HEK293 (cell line): Measurements from ENCODE around the gene SYNPR.

Source experiments
- CTCF ChIA-PET: fragments of 350-600 bp; formaldehyde crosslinking; extraction: SDS; loops from one replicate; lab custom pipeline; 2021; ENCODE audit warnings: antibody characterized with exemption; lab: Yijun Ruan, JAX
- POLR2A ChIA-PET: fragments of 300-600 bp; formaldehyde crosslinking; extraction: SDS; loops from one replicate; lab custom pipeline; 2020; ENCODE audit warnings: antibody characterized with exemption, inconsistent platforms; lab: Yijun Ruan, JAX
- H3K27ac ChIP-seq: fragments of 200-500 bp; sonication (Bioruptor generic); 2 replicates; pipeline ENCODE4 v1.5.1; 2014; ENCODE audit warnings: low read depth, low read length, control low read depth, inconsistent platforms; ENCODE audit errors: extremely low read depth
- H3K36me3 ChIP-seq, 2 experiments: fragments of 200-500 bp in 1 of 2; sonication (Bioruptor generic) in 1 of 2; 1 replicate in 1 of 2; 2 replicates in 1 of 2; pipeline ENCODE4 v1.5.1; 2014 to 2017; ENCODE audit warnings: inconsistent platforms in 2 of 2, low read length in 2 of 2; ENCODE audit not compliant: control insufficient read depth in 2 of 2, insufficient read depth in 1 of 2
- H3K4me1 ChIP-seq: fragments of 200-500 bp; sonication (Bioruptor generic); 2 replicates; pipeline ENCODE4 v1.5.1; 2014; ENCODE audit warnings: mild to moderate bottlenecking, low read length, inconsistent platforms; ENCODE audit not compliant: control insufficient read depth, insufficient read depth
- H3K4me3 ChIP-seq: 2 replicates; pipeline ENCODE4 v1.5.1; 2011; ENCODE audit warnings: low read depth, mild to moderate bottlenecking, control low read depth, low read length, moderate library complexity
- H3K9me3 ChIP-seq: fragments of 200-500 bp; sonication (Bioruptor generic); 2 replicates; pipeline ENCODE4 v1.5.1; 2014; ENCODE audit warnings: low read depth, low read length, inconsistent platforms; ENCODE audit not compliant: control insufficient read depth, insufficient read depth
- ZBTB20 ChIP-seq: fragments of 450-650 bp; formaldehyde crosslinking; IDR thresholded peaks from 2 replicates; pipeline ENCODE4 v1.5.1; 2016; ENCODE audit warnings: missing biosample characterization, missing genetic modification characterization
- ZNF274 ChIP-seq, 2 experiments: fragments of 200-500 bp in 1 of 2; fragments of 450-650 bp in 1 of 2; sonication (Bioruptor generic) in 1 of 2; formaldehyde crosslinking in 1 of 2; IDR thresholded peaks; 2 replicates each; pipeline versions ENCODE4 v1.5.1 to v1.6.1; 2014 to 2016; ENCODE audit warnings: borderline replicate concordance in 1 of 2, inconsistent platforms in 1 of 2, low read length in 1 of 2, missing biosample characterization in 1 of 2, missing genetic modification characterization in 1 of 2
- ZNF341 ChIP-seq: fragments of 450-650 bp; formaldehyde crosslinking; IDR thresholded peaks from 2 replicates; pipeline ENCODE4; 2016; ENCODE audit warnings: low read depth, missing biosample characterization, missing genetic modification characterization
- ZNF37A ChIP-seq: fragments of 450-650 bp; IDR thresholded peaks from 2 replicates; pipeline ENCODE4 v1.5.1; 2018; ENCODE audit warnings: missing biosample characterization, missing genetic modification characterization
- ZNF394 ChIP-seq: fragments of 450-650 bp; formaldehyde crosslinking; IDR thresholded peaks from 2 replicates; pipeline ENCODE4 v1.5.1; 2016; ENCODE audit warnings: missing biosample characterization, missing genetic modification characterization, mild to moderate bottlenecking, moderate library complexity, borderline replicate concordance
- ZNF48 ChIP-seq: fragments of 450-650 bp; formaldehyde crosslinking; IDR thresholded peaks from 2 replicates; pipeline ENCODE4 v1.5.1; 2016; ENCODE audit warnings: missing biosample characterization, missing genetic modification characterization
- ZNF555 ChIP-seq: fragments of 450-650 bp; formaldehyde crosslinking; conservative IDR thresholded peaks from 2 replicates; pipeline ENCODE4 v1.5.1; 2017; ENCODE audit warnings: missing biosample characterization, mild to moderate bottlenecking, missing genetic modification characterization, inconsistent platforms
- ZNF664 ChIP-seq: fragments of 450-650 bp; formaldehyde crosslinking; IDR thresholded peaks from 2 replicates; pipeline ENCODE4 v1.5.1; 2016; ENCODE audit warnings: missing biosample characterization, missing genetic modification characterization
- ZNF791 ChIP-seq: fragments of 450-650 bp; formaldehyde crosslinking; IDR thresholded peaks from 2 replicates; pipeline ENCODE4 v1.5.1; 2016; ENCODE audit warnings: missing biosample characterization, missing genetic modification characterization
- ZNF843 ChIP-seq: fragments of 450-650 bp; formaldehyde crosslinking; IDR thresholded peaks from 2 replicates; pipeline ENCODE4 v1.5.1; 2016; ENCODE audit warnings: missing biosample characterization, missing genetic modification characterization
- ZSCAN16 ChIP-seq: fragments of 450-650 bp; formaldehyde crosslinking; IDR thresholded peaks from 2 replicates; pipeline ENCODE4 v1.5.1; 2016; ENCODE audit warnings: missing biosample characterization, missing genetic modification characterization
- TF ChIP-seq, protein P1 (sequence below): fragments of 450-650 bp; formaldehyde crosslinking; IDR thresholded peaks from 2 replicates; pipeline ENCODE4 v1.5.1; 2016; ENCODE audit warnings: missing biosample characterization, missing genetic modification characterization
- TF ChIP-seq, protein P2 (sequence below): fragments of 450-650 bp; formaldehyde crosslinking; IDR thresholded peaks from 2 replicates; pipeline ENCODE4 v1.5.1; 2016; ENCODE audit warnings: missing biosample characterization, missing genetic modification characterization
- TF ChIP-seq, protein P3 (sequence below): fragments of 450-650 bp; formaldehyde crosslinking; IDR thresholded peaks from 2 replicates; pipeline ENCODE4 v1.5.1; 2016; ENCODE audit warnings: missing biosample characterization, missing genetic modification characterization
- TF ChIP-seq, protein P4 (sequence below): fragments of 450-650 bp; formaldehyde crosslinking; IDR thresholded peaks from 2 replicates; pipeline ENCODE4 v1.5.1; 2016; ENCODE audit warnings: missing biosample characterization, missing genetic modification characterization

SYNPR gene

DNA sequence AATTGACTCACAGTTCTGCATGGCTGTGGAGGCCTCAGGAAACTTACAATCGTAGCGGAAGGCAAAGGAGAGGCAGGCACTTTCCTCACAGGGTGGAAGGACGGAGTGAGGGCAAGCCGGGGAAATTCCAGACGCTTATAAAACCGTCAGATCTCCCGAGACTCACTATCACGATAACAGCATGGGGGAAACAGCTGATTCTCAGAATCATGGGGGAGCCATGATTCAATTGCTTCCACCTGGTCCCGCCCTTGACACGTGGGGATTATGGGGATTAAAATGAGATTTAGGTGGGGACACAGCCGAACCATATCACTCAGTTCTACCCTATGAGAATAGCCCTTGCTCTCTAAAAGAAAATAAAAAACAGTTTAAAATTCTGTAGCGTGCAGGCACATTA is 13.4 kb upstream of the SYNPR start:
- no peaks in the 10 kb centered on the region for H3K4me1 ChIP-seq
- H3K4me3 ChIP-seq, result no peak overlapping the region
- ChIA-PET CTCF (interaction anchor here (0.7 kb wide), 1 partner anchor 30 kb away, joined by 4 read pairs; no protein-coding TSS in a partner anchor), POLR2A (no interaction called here)
- TF ChIP-seq, protein P1, sequence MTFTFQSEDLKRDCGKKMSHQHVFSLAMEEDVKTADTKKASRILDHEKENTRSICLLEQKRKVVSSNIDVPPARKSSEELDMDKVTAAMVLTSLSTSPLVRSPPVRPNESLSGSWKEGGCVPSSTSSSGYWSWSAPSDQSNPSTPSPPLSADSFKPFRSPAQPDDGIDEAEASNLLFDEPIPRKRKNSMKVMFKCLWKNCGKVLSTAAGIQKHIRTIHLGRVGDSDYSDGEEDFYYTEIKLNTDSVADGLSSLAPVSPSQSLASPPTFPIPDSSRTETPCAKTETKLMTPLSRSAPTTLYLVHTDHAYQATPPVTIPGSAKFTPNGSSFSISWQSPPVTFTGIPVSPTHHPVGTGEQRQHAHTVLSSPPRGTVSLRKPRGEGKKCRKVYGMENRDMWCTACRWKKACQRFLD, result no peak
- TF ChIP-seq ZNF791 (tag by site-specific recombination), result no peak
- TF ChIP-seq ZBTB20 (tag by site-specific recombination), result no peak
- H3K36me3 ChIP-seq, result no peaks in the 10 kb centered on the region
- H3K27ac ChIP-seq, result no peak overlapping the region
- H3K9me3 ChIP-seq, result no peaks in the 10 kb centered on the region

DNA sequence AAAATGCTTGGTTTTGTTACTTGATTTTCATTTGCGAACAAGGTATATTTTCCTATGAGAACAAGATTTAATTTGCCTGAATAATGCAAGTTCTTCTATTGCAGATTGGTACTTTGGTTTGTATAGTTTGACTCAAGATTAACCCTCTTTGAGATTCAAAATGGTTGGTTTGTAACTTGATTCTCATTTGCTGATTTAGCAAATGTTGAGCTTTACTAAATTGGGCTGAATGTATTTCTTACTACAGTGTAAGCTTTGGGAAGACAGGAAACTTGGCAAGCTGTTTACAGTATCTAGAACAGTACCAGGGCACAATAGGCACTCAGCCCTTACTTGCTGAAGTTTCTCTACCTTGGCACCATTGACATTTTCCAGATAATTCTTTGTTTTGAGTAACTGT is 3.7 kb upstream of the SYNPR start:
- Histone ChIP-seq H3K4me1 (no peaks in the 10 kb centered on the region), H3K36me3 (no peaks in the 10 kb centered on the region), H3K4me3 (no peak overlapping the region), H3K9me3 (no peaks in the 10 kb centered on the region), H3K27ac (no peak overlapping the region)
- POLR2A ChIA-PET, result no interaction called here
- TF ChIP-seq ZNF394 (tag by site-specific recombination) (no peak), ZNF664 (tag by site-specific recombination) (no peak), ZNF843 (tag by site-specific recombination) (no peak), ZNF555 (no peak), ZNF48 (tag by site-specific recombination) (no peak), ZNF37A (tag by site-specific recombination) (no peak), ZSCAN16 (tag by site-specific recombination) (no peak), ZNF274 (IDR thresholded peaks at IDR 0.05; ENCODE audit: low read length) (no peak), ZNF274 (tag by site-specific recombination; IDR thresholded peaks at IDR 0.05; ENCODE audit: borderline replicate concordance) (no peak)
- TF ChIP-seq, protein P2, sequence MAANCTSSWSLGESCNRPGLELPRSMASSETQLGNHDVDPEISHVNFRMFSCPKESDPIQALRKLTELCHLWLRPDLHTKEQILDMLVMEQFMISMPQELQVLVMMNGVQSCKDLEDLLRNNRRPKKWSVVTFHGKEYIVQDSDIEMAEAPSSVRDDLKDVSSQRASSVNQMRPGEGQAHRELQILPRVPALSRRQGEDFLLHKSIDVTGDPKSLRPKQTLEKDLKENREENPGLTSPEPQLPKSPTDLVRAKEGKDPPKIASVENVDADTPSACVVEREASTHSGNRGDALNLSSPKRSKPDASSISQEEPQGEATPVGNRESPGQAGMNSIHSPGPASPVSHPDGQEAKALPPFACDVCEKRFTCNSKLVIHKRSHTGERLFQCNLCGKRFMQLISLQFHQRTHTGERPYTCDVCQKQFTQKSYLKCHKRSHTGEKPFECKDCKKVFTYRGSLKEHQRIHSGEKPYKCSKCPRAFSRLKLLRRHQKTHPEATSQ (tag by site-specific recombination), result no peak
- TF ChIP-seq, protein P3, sequence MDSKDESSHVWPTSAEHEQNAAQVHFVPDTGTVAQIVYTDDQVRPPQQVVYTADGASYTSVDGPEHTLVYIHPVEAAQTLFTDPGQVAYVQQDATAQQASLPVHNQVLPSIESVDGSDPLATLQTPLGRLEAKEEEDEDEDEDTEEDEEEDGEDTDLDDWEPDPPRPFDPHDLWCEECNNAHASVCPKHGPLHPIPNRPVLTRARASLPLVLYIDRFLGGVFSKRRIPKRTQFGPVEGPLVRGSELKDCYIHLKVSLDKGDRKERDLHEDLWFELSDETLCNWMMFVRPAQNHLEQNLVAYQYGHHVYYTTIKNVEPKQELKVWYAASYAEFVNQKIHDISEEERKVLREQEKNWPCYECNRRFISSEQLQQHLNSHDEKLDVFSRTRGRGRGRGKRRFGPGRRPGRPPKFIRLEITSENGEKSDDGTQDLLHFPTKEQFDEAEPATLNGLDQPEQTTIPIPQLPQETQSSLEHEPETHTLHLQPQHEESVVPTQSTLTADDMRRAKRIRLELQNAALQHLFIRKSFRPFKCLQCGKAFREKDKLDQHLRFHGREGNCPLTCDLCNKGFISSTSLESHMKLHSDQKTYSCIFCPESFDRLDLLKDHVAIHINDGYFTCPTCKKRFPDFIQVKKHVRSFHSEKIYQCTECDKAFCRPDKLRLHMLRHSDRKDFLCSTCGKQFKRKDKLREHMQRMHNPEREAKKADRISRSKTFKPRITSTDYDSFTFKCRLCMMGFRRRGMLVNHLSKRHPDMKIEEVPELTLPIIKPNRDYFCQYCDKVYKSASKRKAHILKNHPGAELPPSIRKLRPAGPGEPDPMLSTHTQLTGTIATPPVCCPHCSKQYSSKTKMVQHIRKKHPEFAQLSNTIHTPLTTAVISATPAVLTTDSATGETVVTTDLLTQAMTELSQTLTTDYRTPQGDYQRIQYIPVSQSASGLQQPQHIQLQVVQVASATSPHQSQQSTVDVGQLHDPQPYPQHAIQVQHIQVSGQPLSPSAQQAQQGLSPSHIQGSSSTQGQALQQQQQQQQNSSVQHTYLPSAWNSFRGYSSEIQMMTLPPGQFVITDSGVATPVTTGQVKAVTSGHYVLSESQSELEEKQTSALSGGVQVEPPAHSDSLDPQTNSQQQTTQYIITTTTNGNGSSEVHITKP (tag by site-specific recombination), result no peak
- CTCF ChIA-PET, result interaction anchor here (0.7 kb wide), 1 partner anchor 55 kb away, joined by 4 read pairs; no protein-coding TSS in a partner anchor

DNA sequence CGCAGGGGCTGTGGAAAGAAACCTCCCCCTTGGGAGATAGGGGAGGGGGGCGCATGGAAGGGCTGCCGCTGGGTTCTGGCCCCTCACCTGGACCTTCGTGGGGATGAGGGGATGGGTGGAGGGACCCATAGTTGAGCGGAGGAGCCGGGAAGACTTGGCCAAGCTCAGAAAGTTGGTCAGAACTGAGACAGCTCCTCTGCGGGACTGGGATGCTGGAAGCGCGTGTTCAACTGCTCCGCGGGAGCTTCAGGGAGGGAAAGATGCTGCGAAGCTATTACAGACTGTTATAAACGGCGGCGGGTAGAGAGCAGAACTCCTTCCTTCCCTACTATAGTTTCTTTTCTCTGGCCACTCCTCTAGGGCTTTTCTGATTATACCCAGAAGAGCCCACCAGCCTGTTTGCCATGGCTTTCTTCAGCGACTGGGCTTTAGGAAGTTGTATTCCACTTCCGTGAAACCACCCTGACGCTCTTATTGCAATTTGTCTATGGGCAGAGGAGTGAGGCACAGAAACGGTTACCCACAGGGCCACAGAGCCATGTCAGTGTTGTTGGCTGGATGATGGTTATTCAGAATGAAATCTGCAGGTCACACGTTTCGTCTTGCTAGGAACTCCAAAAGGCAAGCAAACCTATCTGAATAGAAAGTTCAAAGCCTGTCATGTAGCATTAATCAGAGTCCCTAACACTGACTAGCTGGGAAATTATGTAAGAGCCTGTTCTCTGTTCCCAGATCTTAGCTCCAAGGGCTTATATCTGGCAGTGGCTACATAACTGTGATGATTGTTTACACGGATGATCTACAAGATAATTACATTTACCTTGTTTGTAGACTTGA is 1.1 kb downstream of the SYNPR start:
- Histone ChIP-seq H3K9me3 (no peaks in the 10 kb centered on the region), H3K27ac (no peak overlapping the region), H3K36me3 (no peaks in the 10 kb centered on the region), H3K4me3 (peak overlapping the region; percentile 29)
- POLR2A ChIA-PET, result no interaction called here
- CTCF ChIA-PET, result interaction anchor here (0.7 kb wide), 1 partner anchor 11 kb away, joined by 3 read pairs; no protein-coding TSS in a partner anchor
- TF ChIP-seq, protein P4, sequence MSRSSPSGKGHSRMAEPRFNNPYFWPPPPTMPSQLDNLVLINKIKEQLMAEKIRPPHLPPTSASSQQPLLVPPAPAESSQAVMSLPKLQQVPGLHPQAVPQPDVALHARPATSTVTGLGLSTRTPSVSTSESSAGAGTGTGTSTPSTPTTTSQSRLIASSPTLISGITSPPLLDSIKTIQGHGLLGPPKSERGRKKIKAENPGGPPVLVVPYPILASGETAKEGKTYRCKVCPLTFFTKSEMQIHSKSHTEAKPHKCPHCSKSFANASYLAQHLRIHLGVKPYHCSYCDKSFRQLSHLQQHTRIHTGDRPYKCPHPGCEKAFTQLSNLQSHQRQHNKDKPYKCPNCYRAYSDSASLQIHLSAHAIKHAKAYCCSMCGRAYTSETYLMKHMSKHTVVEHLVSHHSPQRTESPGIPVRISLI (tag by site-specific recombination), result no peak
- peak; percentile 29; the same call in 1 of the 2 replicates for TF ChIP-seq ZNF341 (tag by site-specific recombination)
- TF ChIP-seq, all 188 proteins: peak for 1
- H3K4me1 ChIP-seq, result no peaks in the 10 kb centered on the region
